Mucosa of gallbladder (tissue), 1 donor: ENCODE results near the gene FREY1. TPM values are rescaled to one million over a fixed set of nuclear protein-coding genes. Genes with fewer than 3 reads are reported as not detected.

Source experiments
- DNase-seq: peaks from one replicate; pipeline ENCODE4 v3.0.0-alpha.2; 2020; ENCODE audit warnings: low spot score
- total RNA-seq: library from RNA; stranded (reverse); gene quantifications from one replicate; pipeline ENCODE4 v1.2.1, GENCODE V29; 2021
- donor health status: DM: no; HTN: no; CAD: no.

The FREY1 gene, protein sequence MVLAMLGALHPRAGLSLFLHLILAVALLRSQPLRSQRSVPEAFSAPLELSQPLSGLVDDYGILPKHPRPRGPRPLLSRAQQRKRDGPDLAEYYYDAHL
- not detected for total RNA-seq

DNA sequence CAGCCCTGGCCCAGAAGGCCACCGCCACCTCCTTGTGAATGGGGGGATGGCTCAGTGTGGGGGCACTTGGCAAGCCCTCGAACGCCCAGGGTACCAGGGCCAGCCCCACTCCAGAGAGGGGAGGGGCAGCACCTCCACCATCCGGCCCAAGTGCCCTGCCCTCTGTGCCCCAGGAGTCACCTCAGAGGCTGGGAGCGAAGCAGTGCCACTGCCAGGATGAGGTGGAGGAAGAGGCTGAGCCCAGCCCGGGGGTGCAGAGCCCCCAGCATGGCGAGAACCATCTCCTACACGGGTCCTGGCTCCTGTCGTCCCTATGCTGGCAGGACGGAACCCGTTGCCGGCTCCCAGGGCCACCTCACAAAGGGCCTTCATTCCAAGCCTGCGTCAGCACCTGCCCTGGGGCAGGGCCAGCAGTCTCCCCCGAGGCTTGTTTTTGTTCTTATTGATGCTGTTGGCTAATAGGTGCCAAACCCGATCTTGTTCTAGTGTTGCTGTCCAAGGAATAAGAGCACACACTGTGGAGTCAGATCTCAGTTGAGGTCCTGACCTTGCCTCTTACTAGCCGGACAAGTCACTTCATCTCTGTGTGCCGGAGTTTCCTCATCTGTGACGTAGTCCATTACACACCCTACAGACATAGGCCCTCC lies at the start of gene FREY1:
Gene FREY1 (minus strand): TSS at position 307 of the 647 bp plus-strand sequence. CDS start 26 bp downstream, at position 281.
- DNase-seq, result no peak

DNA sequence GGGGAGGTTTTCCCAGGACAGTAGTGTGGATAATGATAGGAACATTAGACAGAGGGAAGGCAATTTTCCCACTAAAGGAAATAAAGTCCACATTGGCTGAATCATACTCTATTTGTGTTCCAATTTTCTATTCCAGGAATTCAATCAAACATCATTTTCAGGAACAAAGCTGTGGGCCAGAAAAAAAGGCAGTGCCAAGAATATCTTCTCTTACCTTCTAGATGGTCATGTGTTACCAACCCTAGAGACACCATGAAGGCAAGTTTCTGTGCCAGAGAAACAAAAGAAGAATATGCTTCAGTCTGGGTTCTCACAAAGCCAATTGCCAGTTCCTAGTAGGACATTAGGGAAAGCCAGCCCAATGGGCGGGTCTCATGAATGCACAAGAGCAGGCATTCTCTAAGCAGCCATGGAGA lies 42.9 kb upstream of the FREY1 start:
- DNase-seq, result no peak

DNA sequence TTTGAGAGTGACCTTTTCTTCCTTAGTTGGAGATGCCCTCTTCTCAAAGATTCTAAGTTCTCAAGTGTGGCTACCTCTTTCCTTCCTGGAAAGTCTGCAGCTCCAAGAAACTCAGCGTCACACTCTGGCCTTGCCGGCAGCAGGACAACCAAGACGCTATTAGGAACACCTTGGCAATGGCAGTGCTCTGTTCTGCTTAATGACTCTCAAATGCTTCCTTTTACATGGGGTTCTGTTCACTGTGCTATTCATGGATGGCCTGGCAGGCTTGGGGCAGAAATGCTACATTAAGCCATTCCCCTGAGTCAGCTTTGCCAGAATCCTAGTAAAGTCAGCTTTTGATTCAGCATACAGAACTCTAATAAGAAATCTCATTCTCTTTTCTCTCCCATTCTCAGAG lies 41.3 kb upstream of the FREY1 start:
- DNase-seq, result no peak

DNA sequence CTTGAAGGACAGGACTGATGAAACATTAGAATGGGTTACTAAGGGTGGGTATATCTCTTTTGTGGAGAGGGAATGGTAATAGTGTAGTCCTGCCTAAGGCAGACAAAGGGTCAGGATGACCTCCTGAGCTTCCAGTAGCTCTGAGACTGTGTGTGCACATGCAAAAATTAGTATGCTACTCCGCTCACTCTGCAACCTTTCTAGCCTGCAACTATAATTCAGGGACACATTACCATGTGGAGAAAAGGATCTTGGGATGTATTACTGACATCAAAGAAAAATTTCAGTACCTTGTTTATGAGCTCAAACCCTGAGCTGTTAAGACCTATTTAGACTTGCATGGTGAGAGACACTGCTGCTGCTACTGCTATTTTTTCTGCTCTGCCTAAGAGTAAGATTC lies 40.8 kb upstream of the FREY1 start:
- no peak for DNase-seq

DNA sequence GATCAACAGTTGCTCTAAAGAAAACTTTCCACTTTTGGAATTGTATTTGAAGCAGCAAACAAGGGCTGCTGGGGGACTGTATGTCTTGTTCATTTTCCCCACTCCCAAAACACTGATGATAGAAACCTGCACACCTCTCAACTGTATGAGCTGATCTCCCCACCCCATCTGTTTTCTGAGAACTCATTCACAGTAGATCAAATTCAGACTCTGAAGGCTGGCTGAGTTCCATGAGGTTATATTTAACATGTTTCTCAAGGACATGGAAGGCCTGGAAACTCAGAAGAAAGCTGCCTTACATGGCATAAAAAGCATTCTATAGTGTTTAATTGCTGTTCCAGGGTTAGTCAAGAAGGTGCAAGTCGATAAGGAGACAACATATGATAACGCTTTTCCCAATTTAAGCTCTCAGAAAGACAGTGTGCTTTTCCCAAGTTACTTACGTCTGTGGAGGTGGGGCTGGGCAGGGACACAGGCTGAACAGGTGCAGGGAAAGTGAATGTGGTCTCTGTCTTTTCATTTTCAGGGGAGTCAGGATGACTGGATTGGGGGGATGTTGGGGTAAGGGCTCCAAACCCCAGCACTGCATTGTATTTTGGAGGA lies 38.4 kb upstream of the FREY1 start:
- no peak for DNase-seq

DNA sequence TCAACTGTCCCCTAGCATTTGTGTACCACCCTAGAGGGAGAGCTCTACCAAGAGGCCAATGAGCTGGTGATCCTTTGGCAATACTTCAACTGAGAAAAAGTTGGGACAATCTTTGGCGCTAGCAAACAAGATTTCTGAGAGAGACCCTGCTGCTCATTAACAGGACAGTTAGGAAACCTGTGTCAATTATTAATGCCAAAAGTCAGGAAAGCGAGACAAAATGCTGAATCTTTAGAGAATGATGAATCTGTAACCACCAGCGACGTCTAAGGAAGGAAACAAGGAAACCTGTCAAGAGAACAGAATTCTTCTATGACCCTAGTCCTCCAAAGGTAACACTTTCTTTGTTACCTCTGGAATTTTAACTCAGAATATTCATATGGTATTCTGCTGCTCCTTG lies 35.3 kb upstream of the FREY1 start:
- no peak for DNase-seq

DNA sequence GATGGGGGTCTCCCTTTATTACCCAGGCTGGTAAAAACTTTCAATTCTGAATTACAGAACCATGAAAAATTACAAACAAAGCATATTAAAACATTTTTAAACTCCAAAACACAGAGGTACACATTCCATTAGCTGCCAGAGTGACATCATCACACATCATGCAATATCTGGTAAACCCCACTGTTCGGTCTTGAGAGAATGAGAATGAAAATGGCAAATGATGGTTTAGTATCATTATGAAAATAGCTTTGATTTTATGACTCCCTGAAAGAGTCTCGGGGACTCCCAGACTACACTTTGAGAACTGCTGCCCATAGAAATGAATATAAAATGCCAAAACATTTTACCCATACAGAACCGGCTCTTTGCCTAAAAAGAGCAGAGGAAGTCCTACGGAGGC lies 34.2 kb upstream of the FREY1 start:
- no peak for DNase-seq

DNA sequence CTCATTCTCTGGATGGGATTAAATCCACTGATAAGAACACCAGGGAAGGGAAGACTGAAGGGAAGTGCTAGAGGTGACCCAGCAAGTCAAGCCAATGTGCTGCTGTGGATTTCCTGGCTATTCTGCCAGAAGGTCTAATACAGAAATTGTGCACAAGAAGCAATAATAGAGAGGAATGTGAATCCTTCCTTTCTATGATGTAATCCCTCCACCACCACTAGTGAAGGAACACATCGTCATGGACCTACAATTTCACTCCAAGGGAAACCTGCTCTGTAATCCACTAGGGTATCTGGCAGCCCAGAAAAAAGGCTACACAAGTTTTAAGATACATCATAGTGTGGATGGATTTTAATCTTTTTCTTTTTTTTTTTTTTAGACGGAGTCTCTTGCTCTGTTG lies 32.8 kb upstream of the FREY1 start:
- DNase-seq, result no peak

DNA sequence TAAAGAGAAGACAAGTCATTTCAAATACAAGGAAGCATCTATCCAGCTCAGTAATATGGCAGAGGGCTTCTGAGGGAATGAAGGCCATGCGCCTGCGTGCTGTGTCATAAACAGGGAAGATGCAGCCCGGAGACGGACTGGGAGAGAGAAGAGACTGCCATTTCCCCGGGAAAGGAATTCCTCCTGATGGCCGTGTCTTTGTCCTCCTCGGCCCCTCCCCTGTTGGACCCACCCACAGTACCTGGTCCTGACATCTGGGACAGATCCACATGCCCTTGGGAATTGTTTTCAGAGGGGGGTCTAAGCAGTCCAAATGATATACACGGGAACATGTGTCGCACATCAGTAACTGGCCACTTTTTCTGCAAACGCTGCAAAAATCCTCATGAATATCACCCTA lies 30.8 kb upstream of the FREY1 start:
- no peak for DNase-seq

DNA sequence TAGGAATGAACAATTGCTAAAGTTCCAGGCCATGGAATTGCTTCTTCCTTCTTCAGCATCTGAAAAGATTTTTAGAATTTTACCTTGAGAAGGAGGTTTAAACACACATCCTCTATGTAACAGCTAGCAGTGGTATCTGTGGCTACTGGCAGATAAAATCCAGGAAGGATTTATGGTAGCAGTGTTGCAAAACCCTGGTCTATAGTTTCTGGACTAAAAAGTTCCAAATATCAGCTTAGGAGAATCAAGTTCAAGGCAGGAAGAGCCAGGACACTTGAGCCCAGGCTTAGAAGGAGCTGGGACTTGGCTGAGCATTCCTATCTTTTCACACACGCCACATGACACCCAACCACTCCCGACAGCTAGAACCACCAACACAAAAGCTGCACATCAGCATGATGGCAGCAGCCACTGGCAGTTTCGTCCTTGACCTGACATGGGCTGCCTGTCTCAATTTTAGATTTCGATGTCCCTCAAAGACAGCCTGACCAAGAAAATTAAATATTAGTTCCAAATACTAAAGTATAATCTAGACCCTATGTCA lies 29.5 kb upstream of the FREY1 start:
- DNase-seq, result no peak

DNA sequence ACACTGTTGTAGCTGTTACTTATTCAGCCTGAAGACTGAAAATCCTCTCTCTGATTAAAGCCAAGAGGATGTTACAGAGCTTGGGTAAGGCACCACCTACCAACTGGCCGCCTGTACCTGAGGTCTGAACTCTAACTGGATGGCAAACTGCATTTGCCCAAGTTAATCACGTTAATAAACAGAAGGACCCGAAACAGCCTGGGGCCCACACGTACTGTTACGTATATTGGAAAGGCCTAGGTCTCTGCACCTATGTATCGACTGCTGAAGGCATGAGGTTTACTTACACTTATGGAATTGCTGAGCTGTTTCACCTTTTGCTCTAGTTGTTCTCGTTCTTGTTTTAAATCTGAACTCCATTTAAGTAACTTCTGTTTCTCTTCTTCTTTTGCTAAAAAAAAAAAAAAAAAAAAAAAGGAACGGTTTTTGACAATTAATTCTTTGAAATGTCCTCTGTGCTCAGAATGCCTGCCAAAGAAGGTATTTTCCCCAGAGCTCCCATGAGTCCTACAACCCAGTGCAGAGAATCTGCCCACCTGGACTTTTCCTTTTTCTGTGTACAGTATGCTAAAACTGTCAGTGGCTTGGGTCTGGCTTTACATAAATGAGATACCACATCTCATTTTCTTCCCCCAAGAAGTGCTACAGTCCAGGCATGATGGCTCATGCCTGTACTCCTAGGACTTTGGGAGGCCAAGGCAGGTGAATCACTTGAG lies 28.4 kb upstream of the FREY1 start:
- DNase-seq, result no peak

DNA sequence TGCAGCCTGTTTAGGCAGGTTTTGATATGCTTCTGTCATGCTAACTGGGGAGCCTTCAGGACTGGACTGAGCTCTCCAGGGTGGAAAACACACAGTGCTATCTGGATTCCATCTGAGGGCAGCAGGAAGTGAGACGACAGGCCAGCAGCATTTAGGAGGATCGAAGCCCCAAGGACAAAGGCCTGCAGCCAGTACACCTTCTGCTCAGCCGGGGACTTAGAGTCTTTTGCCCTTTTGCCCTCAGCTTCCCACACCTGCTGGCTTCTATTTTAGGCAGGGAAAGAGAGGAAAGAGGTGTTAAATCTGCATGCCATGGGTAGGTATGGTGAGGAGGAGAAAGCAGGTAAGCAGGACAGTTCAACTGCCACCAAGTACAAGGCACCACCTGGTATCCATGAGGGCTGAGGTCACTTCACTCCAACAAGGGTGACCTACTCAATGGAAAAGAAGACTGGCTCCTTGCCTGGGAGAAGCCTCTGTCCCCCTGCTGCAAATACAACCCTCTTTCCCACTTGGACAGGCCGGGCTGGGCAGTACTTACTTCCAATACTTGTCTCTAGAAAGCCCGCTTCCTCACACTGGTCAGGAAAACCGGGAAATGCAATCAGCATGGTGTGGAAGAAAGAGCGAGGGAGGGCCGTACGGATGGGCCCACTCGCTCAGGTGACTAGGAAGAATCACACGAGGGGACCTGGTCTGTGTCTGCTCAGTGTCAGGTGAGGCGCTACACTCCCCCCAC lies 27.7 kb upstream of the FREY1 start:
- no peak for DNase-seq

DNA sequence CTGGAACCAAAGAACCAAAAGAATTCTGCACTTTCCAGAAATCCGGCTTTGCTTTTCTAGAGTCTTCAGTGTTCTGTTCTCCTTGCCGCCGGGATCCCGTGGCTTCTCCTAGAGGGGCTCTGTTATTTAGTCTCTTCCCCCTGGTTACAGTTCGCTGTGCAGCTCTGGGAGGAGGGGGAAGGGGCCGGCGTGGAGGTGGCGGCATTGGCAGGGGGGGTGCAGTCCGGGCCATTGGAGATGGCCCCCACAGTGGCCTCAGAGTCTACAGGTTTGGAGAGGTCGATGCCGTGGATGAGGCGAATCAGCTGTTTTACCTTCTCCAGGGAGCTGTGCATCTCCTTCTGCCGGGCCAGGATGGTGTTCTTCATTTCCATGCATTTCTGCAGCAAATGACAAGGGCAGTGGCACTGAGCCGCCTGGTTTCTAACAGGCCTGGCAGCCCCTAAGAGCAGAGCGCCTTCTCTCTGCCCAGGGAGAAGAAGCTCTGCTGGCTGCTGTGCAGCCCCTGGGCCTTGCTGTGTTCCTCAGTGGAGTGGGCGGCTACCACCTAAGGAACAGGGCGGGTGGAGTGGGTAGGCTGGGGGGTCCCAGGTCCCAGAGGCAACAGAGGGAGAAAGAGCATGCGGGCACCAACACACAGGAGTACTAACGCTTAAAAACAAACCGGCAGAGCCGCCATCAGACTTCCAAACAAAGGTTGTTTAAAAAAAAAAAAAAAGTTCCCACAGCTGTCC lies 26.9 kb upstream of the FREY1 start:
- no peak for DNase-seq

DNA sequence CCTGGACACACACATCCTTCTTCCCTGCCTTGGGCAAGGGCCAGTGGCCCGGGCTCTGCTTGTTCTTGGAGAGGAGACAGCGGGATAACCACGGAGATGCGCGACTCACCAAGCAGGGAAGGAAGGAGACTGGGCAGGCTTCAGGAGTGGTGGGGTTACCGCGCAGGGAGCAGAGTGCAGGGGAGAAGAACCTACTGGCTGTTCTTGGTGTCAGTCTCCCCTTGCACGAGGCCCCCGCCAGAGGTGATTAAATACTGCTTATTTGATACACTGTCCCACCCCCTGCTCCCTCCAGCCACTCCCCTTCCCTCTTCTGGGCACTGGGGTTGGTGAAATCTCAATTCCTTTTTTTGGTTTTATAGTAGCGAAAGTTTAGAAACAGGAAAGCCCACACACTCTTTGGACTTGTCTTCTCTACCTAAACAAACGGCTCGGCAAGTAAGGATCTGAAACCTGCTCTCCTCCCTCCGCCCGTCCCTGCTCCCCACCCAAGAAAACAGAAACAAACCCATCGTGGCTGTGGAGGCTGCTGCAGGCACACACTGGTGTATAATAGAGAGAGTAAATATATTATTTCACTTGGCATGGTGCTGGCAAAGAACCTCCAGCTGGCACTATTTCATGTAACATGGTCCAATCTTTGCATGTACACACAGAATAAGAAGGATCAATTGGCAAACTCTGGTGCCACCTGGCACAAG lies 26.2 kb upstream of the FREY1 start:
- DNase-seq, result no peak

DNA sequence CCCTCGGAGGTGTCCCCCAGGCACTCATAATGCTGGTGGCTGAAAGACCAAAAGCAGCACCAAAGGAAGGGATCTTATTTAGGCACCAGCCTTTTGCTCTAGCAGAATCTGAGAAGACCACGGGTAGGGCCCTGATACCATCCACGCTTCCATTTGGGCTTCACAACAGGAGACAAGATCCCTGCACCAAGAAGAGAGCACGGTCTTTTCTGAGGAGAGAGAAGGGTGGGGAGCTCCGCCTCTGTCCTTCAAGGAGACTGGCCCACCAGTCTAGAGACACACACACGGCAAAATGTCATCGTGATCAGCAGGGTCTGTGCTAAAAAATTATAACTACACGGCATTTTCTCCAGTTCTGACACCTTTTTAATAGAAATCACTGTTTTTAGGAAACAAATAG lies 25.1 kb upstream of the FREY1 start:
- DNase-seq, result no peak

DNA sequence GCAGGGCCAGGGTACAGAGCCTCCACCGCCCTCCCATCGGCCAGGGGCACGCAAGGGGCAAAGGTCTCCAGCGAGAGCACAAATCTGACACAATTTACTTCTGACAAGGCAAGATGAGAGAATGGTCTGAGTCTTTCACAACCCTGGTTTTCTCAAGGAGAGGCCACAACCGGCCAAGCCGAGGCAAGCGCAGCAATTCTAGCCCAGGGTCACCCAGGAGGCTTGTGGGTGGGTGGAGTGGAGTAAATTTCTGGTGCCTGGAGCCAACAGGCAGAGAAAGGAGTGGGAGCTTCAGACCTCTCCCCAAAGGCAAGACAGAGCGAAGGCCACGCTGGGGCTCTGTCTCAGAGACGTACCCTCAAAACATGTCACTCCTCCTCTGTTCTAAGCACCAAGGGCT lies 24.7 kb upstream of the FREY1 start:
- DNase-seq, result no peak

DNA sequence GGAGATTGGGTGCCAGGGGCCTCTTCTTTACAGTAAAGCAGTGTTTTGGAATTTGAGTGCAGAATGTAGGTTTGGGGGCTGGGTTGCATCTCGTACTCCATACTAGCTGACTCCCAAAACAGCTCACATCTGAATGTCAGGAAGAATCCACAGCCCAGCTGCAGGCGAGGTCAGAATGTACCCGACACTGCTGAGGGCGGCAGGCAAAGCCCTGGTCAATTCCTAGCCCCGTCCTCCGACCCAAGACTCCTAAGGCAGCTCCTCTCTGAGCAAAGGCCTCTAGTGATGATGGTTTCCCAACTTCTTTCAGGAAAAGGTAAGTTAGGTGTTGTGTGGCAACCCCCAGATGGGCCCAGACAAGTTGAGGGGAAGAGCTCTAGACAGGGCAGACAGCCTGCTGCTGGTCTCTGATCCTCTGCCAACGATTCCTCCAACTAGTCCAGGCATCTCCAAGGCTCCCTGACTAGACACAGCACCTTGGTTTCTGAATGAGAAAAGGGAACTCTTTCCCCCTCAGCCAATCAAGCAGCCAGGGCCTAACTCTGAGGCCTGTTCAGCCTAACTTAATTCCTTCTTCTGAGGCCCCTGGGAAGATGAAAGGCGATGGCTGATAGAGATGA lies 24.0 kb upstream of the FREY1 start:
- DNase-seq, result no peak

DNA sequence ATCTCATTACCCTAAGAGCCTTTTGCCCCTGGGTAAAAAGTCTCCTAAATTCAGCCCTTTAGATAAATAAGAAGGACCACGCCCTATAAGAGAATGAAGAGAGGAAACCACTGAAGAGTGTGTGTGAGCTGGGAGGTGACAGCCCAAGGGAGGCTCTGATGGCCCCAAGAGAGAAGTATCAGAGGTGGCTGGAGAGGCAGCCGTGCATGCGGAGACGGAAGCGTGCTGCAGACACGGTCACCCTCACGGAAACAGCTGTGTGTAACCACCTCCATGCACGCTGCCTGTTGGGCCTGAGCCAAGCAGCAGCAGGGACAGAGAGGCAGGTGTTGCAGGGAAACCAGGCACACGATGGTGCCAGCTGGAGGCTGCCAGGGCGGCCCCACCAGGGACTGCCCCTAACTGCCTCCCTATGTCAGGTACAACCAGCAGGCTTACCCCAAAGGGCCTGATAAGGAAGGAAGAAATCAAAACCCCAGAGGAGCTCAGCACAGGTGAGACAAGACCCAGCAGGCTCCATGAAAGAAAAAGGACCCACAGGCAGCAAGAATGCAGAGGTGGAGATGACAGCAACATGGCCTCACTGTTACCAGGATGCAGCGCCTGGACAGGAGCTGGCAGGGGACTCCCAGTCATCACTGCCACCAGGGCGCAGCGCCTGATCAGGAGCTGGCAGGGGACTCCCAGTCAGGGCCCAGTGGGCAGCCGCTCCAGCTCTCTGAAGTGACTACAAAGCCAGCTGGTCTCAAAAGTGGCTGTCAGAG lies 23.1 kb upstream of the FREY1 start:
- peak; percentile 35 for DNase-seq

DNA sequence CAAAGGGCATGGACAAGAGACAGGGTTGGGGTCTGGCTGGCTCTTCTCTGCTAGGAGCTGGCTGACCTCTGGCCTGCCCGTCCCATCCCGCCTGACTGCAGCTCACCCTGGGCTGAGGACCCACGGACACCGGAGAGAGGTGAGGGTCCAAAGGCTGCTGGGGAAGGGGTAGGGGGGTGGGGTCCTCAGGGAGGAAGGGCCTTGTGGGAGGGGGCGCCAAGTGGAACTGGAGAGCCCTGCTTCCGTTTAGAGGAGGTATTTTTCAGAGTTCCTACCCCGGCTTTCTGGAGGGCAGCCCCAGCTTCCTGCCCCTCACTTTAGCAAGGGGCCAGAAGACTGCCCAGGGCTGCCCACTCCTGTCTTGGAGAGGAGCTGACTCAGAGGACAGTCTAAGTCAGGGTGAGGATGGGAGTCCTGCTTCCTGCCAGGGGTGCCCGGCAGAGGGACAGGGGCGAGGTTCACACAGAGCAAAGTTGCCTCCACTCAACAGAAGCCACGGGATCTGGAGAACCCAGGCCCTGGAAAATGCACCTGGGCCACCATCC lies 22.5 kb upstream of the FREY1 start:
- no peak for DNase-seq
